GM19324 (cell line): ENCODE results near the gene DUS1L.
"Not testable (repeated sequence)": the region's sequence is repeated elsewhere in the genome, so short reads cannot be mapped to it uniquely, and the experiment has no call there.

Experiments
- ATAC-seq: cut with Tn5 transposase; IDR thresholded peaks from one replicate; pipeline ENCODE4 v1.9.1; 2021; ENCODE audit warnings: mild to moderate bottlenecking, moderate library complexity; ENCODE audit not compliant: unreplicated experiment, low FRiP score

Gene DUS1L

GRCh38 chr17:82046903-82047302 lies 18.7 kb downstream of the DUS1L start:
- no peak for ATAC-seq

GRCh38 chr17:82045936-82046484 lies 19.6 kb downstream of the DUS1L start:
- ATAC-seq = no peak

GRCh38 chr17:82043507-82043906 lies 22.1 kb downstream of the DUS1L start:
- ATAC-seq = no peak

- ATAC-seq = no peak
Measured at GRCh38 chr17:82042649-82043048, 23.0 kb downstream of the DUS1L start.

GRCh38 chr17:82041144-82041814 lies 24.3 kb downstream of the DUS1L start:
- no peak for ATAC-seq

GRCh38 chr17:82039695-82040299 lies 25.8 kb downstream of the DUS1L start:
- ATAC-seq = no peak

GRCh38 chr17:82038796-82039409 lies 26.7 kb downstream of the DUS1L start:
- not testable (repeated sequence) for ATAC-seq

- no peak for ATAC-seq
Measured at GRCh38 chr17:82037889-82038195, 27.8 kb downstream of the DUS1L start.

- peak; percentile 86 for ATAC-seq
Measured at GRCh38 chr17:82037092-82037888, 28.3 kb downstream of the DUS1L start, which contains the start of gene DCXR. Gene DCXR, minus strand, starts transcription at chr17:82037697. Its CDS starts 15 bp downstream, at chr17:82037682.

- ATAC-seq = no peak
Measured at GRCh38 chr17:82036634-82037091, 28.9 kb downstream of the DUS1L start.

GRCh38 chr17:82035956-82036633 lies 29.5 kb downstream of the DUS1L start:
- ATAC-seq = no peak

- no peak for ATAC-seq
Measured at GRCh38 chr17:82035488-82035887, 30.1 kb downstream of the DUS1L start.

GRCh38 chr17:82034371-82035011 lies 31.1 kb downstream of the DUS1L start:
- no peak for ATAC-seq

GRCh38 chr17:82033359-82034085 lies 32.1 kb downstream of the DUS1L start:
- ATAC-seq = no peak

GRCh38 chr17:82031885-82032627 lies 33.5 kb downstream of the DUS1L start:
- no peak for ATAC-seq

- no peak for ATAC-seq
Measured at GRCh38 chr17:82031303-82031884, 34.2 kb downstream of the DUS1L start, which contains the start of gene RAC3. Gene RAC3, plus strand, starts transcription at chr17:82031678. Its CDS starts 84 bp downstream, at chr17:82031762.

- ATAC-seq = no peak
Measured at GRCh38 chr17:82030470-82031302, 34.9 kb downstream of the DUS1L start.
